SH-SY5Y (cell line): ENCODE measurements around the gene KLHL3.

Experiments used
- GATA2 ChIP-seq: IDR thresholded peaks from 2 replicates; pipeline ENCODE4 v1.6.1; 2011; ENCODE audit warnings: mild to moderate bottlenecking, low read depth, low read length
- GATA3 ChIP-seq: IDR thresholded peaks from 2 replicates; pipeline ENCODE4 v1.6.1; 2011; ENCODE audit warnings: low read depth, mild to moderate bottlenecking, low read length, moderate library complexity

- TF ChIP-seq GATA3 (no peak), GATA2 (no peak)
These were observed 35.6 kb downstream of the KLHL3 start for GRCh38 chr5:137700282-137700680.
